Activated naive CD4-positive, alpha-beta T cell treated with anti-CD3 and anti-CD28 coated beads, Interleukin-2, amount 50 U/mL, for 72 hours (primary cell): ENCODE results near the gene OTUD1. TPM values are rescaled to one million over a fixed set of nuclear protein-coding genes. Genes with fewer than 3 reads are reported as not detected.

Source experiments
- ATAC-seq, 2 donors: fragments of 150-1000 bp; cut with Tn5 transposase; 2 replicates each; pipeline ENCODE4 v1.10.0; 2021; ENCODE audit warnings: mild to moderate bottlenecking in 2 of 2, moderate library complexity in 2 of 2
- DNase-seq, 2 donors: peaks; one replicate each; pipeline ENCODE4 v3.0.0; 2021 to 2022; ENCODE audit warnings: low spot score in 2 of 2
- H3K27ac Mint-ChIP-seq, 2 donors: one replicate each; pipeline ENCODE4 v1.8.0; 2022; ENCODE audit warnings: mild to moderate bottlenecking in 2 of 2, mixed read lengths in 2 of 2
- H3K36me3 Mint-ChIP-seq, 2 donors: one replicate each; pipeline ENCODE4 v1.8.0; 2022; ENCODE audit warnings: mixed read lengths in 2 of 2
- H3K9me3 Mint-ChIP-seq, 2 donors: one replicate each; pipeline ENCODE4 v1.8.0; 2022; ENCODE audit warnings: mixed read lengths in 2 of 2
- total RNA-seq, 2 donors: library from RNA; stranded (reverse); gene quantifications; one replicate each; pipeline ENCODE4 v1.2.3, GENCODE V29; 2022

Gene OTUD1
- total RNA-seq, 2 donors from 2014 or later = 13.3 to 16.0 TPM

DNA sequence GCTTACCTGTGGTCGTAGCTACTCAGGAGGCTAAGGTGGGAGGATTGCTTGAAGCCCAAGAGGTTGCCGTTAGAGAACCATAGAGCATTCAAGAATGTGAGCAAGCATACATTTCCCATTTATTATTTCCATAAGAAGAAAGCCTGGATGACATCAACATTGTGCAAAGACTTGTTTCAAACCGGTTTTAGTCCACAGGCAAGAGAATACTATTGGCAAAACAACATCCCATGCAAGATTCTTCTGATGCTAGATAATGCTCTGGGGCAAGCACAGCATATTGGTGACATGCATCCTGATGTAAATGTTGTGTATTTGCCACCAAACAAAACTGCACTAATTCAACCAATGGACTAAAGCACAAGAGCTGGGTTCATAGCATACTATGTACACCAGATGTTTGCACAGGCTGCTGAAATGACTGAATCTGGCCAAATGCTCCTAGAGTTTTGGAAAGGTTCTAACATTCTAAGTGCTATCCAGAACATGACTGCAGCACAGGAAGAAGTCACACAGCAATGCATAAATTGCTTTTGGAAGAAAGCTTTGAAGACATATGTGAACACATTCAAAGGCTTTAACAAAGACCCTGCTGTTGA, 42.6 kb downstream of the OTUD1 start:
- DNase-seq = no peak
- H3K9me3 Mint-ChIP-seq = no peaks in the 10 kb centered on the region
- H3K27ac Mint-ChIP-seq = no peak overlapping the region
- ATAC-seq = no peak
- H3K36me3 Mint-ChIP-seq = no peaks in the 10 kb centered on the region

- H3K9me3 Mint-ChIP-seq = peaks cover 0 to 5% of the 10 kb centered on the region in 2 donors
- no peak for DNase-seq
- no peak for ATAC-seq
- peaks cover 0 to 11% of the 10 kb centered on the region in 2 donors for H3K36me3 Mint-ChIP-seq
- no peak overlapping the region for H3K27ac Mint-ChIP-seq
Measured at GRCh38 chr10:23490115-23490514, 51.2 kb downstream of the OTUD1 start.

Other genes with a start within 250 kb of the OTUD1 start
- not detected for gene PTF1A, start 246.8 kb upstream of the OTUD1 start, total RNA-seq
- gene C10orf67, start 94.3 kb upstream of the OTUD1 start, total RNA-seq = 1 to 10 TPM in 1 of 2 donors, under 1 TPM in 1; 0.23 to 1.5 TPM